ENCODE measurements around the gene ANO6.

Gene ANO6

GRCh38 chr12:45286621-45287020, 70.7 kb downstream of the ANO6 start:
- no peak overlapping the region for H3K27ac ChIP-seq
- H3K4me3 ChIP-seq = no peak overlapping the region
- no peak overlapping the region for H3K9ac ChIP-seq
- no peaks in the 10 kb centered on the region for H3K4me1 ChIP-seq
- no peaks in the 10 kb centered on the region for H3K9me3 ChIP-seq
- H3K36me3 ChIP-seq = peaks cover 9% of the 10 kb centered on the region
- H3K27me3 ChIP-seq = no peaks in the 10 kb centered on the region
- H3K4me2 ChIP-seq = no peak overlapping the region
- no peak for TF ChIP-seq Cebpa-rat (IDR thresholded peaks at IDR 0.05)
- H4K20me1 ChIP-seq = peaks cover 46% of the 10 kb centered on the region

- Histone ChIP-seq H3K4me2 (no peak overlapping the region), H3K27ac (no peak overlapping the region), H3K27me3 (no peaks in the 10 kb centered on the region), H3K36me3 (no peaks in the 10 kb centered on the region), H3K4me1 (no peaks in the 10 kb centered on the region), H3K4me3 (no peak overlapping the region), H3K9ac (no peak overlapping the region), H4K20me1 (peaks cover 43% of the 10 kb centered on the region), H3K9me3 (no peaks in the 10 kb centered on the region)
- no peak for TF ChIP-seq Cebpa-rat (IDR thresholded peaks at IDR 0.05)
Observed at GRCh38 chr12:45289245-45290215, 73.6 kb downstream of the ANO6 start.

GRCh38 chr12:45290216-45290605, 74.3 kb downstream of the ANO6 start:
- no peaks in the 10 kb centered on the region for H3K27me3 ChIP-seq
- H3K36me3 ChIP-seq = no peaks in the 10 kb centered on the region

GRCh38 chr12:45291518-45291917, 75.6 kb downstream of the ANO6 start:
- no peak overlapping the region for H3K4me2 ChIP-seq
- H4K20me1 ChIP-seq = peaks cover 26% of the 10 kb centered on the region
- H3K9me3 ChIP-seq = no peaks in the 10 kb centered on the region
- no peak overlapping the region for H3K9ac ChIP-seq
- H3K27ac ChIP-seq = no peak overlapping the region
- no peak overlapping the region for H3K4me3 ChIP-seq
- no peaks in the 10 kb centered on the region for H3K4me1 ChIP-seq
- no peaks in the 10 kb centered on the region for H3K36me3 ChIP-seq
- H3K27me3 ChIP-seq = no peaks in the 10 kb centered on the region
- TF ChIP-seq Cebpa-rat (IDR thresholded peaks at IDR 0.05) = no peak

More at GRCh38 chr12:45290216-45290605, 74.3 kb downstream of the ANO6 start:
- peaks cover 39% of the 10 kb centered on the region for H4K20me1 ChIP-seq
- H3K4me2 ChIP-seq = no peak overlapping the region
- no peaks in the 10 kb centered on the region for H3K4me1 ChIP-seq
- no peaks in the 10 kb centered on the region for H3K9me3 ChIP-seq
- no peak overlapping the region for H3K9ac ChIP-seq
- H3K27ac ChIP-seq = no peak overlapping the region
- H3K4me3 ChIP-seq = no peak overlapping the region
- no peak for TF ChIP-seq Cebpa-rat (IDR thresholded peaks at IDR 0.05)

DNA sequence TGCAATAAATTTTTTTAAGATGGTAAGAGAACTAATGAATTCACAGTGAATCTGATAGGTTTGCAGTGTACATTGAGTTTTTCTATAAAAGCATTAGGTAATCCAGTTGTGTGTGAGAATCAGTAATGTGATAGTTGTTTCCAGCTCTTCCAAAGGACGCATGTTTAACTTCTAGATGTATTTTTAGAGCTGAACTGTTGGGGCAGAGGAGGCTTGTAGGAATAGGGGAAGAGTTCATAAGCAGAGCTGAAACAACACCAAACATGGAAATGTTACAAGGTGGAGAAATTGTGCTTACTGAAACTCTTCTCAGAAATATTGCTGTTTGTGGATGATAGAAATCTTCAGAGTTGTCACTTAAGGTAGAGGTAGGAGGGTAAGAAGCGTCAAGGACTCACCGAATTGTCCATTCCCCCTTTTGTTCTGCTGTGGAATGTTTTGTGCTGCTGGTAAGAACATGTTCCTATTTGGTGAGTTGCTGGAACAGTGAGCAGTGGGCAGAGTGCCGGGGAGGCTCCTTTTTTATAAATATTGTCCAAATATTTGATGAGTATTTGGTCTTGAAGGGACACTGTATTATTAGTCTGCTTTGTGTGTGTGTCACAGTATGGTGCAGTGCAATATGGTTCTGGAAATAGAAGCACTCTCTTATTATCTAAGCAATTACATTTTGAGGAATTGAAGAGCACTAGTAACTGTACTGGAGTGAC, 76.7 kb downstream of the ANO6 start:
- Histone ChIP-seq H3K4me2 (no peak overlapping the region), H3K36me3 (no peaks in the 10 kb centered on the region), H3K27me3 (no peaks in the 10 kb centered on the region), H3K4me3 (no peak overlapping the region), H3K9ac (no peak overlapping the region), H3K27ac (no peak overlapping the region), H3K4me1 (0 out of 2 replicates have a peak, but pooled peaks cover 4% of the 10 kb centered on the region), H3K9me3 (no peaks in the 10 kb centered on the region), H4K20me1 (peaks cover 21% of the 10 kb centered on the region)
- no peak for TF ChIP-seq Cebpa-rat (IDR thresholded peaks at IDR 0.05)

- H3K9me3 ChIP-seq = no peaks in the 10 kb centered on the region
- no peak for TF ChIP-seq Cebpa-rat (IDR thresholded peaks at IDR 0.05)
Observed at GRCh38 chr12:45294906-45295305, 79.0 kb downstream of the ANO6 start.

DNA sequence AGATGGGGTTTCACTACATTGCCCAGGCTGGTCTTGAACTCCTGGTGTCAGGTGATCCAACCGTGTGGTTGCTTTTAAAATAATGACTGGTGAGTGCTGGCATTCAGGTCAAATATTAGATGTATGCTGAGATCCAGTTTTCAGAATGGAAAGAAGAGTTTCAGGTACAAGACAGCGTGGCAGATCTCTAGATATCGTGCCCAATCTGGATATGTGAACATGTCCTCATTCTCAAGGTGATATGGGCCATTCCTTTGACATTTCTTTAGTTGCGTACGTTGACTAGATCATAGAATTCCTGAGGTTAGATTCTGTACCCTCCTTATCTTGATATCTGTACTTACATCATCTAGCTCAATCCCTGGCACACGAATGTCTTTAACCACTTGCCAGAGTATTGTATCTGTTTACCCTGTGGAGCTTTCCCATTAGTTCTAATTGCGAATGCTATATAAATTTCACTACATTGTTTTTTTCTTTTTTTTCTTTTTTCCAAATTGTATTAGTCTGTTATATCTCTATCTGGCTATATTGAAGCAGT, 80.2 kb downstream of the ANO6 start:
- H3K27me3 ChIP-seq = no peaks in the 10 kb centered on the region
- no peak overlapping the region for H3K9ac ChIP-seq
- peaks cover 14% of the 10 kb centered on the region; the same call in 1 of the 2 replicates for H4K20me1 ChIP-seq
- H3K4me3 ChIP-seq = no peak overlapping the region
- no peak overlapping the region for H3K27ac ChIP-seq
- H3K9me3 ChIP-seq = no peaks in the 10 kb centered on the region
- 0 out of 2 replicates have a peak, but pooled peaks cover 7% of the 10 kb centered on the region for H3K4me1 ChIP-seq
- no peak overlapping the region for H3K4me2 ChIP-seq
- no peaks in the 10 kb centered on the region for H3K36me3 ChIP-seq
- no peak for TF ChIP-seq Cebpa-rat (IDR thresholded peaks at IDR 0.05)

More at GRCh38 chr12:45294906-45295305, 79.0 kb downstream of the ANO6 start:
- H4K20me1 ChIP-seq = peaks cover 14% of the 10 kb centered on the region; the same call in 1 of the 2 replicates
- H3K27ac ChIP-seq = no peak overlapping the region
- H3K4me3 ChIP-seq = no peak overlapping the region
- H3K9ac ChIP-seq = no peak overlapping the region
- 0 out of 2 replicates have a peak, but pooled peaks cover 7% of the 10 kb centered on the region for H3K4me1 ChIP-seq
- no peak overlapping the region for H3K4me2 ChIP-seq
- no peaks in the 10 kb centered on the region for H3K27me3 ChIP-seq
- H3K36me3 ChIP-seq = no peaks in the 10 kb centered on the region

DNA sequence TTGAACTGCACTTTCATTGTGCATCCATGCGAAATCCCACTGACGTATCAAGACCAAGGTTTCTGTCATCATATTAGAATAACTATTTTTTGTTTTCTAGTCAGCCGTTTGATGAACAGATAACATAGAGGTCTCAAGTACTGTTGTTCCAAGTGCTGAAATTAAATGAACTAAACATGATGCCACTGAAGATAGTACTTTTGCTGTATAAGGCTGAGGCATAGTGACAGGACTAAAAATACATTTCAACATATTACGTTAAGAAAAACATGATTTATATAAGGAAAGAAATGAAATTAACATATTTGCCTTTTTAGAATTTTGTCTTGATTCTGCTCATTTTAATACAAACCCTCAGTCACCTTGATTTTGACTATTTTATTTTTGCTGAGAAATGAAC, 82.2 kb downstream of the ANO6 start:
- TF ChIP-seq Cebpa-rat (IDR thresholded peaks at IDR 0.05) = no peak
- no peak overlapping the region for H3K4me3 ChIP-seq
- no peak overlapping the region for H3K4me2 ChIP-seq
- H3K9ac ChIP-seq = no peak overlapping the region
- H3K9me3 ChIP-seq = no peaks in the 10 kb centered on the region
- H3K4me1 ChIP-seq = 0 out of 2 replicates have a peak, but pooled peaks cover 7% of the 10 kb centered on the region
- H4K20me1 ChIP-seq = peaks cover 6% of the 10 kb centered on the region; the same call in 1 of the 2 replicates
- no peak overlapping the region for H3K27ac ChIP-seq
- H3K36me3 ChIP-seq = no peaks in the 10 kb centered on the region; the same call in 1 of the 2 replicates
- no peaks in the 10 kb centered on the region for H3K27me3 ChIP-seq
